Right lobe of liver (tissue), 4 donors: Measurements from ENCODE around the gene CPLX1.

Experiments used
- POLR2A ChIP-seq: fragments of 450-650 bp; IDR thresholded peaks from one replicate; pipeline ENCODE4 v1.6.1; 2017; ENCODE audit warnings: antibody characterized with exemption, mild to moderate bottlenecking
- TF ChIP-seq, protein P1 (sequence below), 4 donors: fragments of 200-600 bp in 3 of 4; fragments of 450-650 bp in 1 of 4; IDR thresholded peaks; one replicate each; pipeline versions ENCODE4 v1.5.1 to v1.8.0; 2016 to 2022; ENCODE audit warnings: antibody characterized with exemption in 4 of 4, mild to moderate bottlenecking in 2 of 4
- donor health status: DM: no; HTN: no; CAD: no.
- donor health status: DM: no; HTN: no; CAD: no.
- donor health status: DM: no; HTN: yes; CAD: no.

DNA sequence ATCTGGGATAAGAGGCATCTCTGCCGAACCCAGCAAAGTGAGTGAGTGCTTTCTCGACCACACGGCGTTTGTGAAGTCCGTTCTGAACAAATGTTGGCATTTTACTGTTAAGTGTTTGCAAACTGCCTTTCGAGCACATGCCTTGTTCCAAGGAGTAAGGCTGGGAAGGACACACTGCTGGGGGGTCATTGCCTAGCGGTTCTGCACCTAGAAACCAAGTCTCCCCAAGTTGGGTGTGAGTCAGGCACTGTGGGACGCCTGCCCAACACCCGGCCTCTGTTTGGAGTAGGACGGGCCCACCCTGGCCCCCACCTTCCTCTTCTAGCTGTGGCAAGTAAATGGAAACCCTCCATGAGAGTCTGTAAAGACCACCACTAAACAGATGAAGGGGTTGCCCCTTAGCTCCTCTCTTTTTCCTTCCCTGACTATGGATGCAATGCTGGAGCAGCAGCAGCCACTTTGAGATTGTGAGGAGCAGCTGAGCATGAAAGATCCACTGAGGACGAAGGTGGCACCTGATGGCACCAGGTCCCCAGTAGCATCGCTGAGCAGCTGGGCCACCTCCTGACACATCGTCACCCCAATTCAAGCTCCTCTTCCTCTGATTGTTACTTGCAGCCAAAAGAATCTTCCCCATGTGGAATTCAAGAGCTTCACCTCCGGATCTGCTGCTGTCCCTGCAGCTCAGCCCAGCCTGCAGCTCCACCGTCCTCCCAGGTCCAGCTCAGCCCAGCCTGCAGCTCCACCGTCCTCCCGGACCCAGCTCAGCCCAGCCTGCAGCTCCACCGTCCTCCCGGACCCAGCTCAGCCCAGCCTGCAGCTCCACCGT, 6.3 kb downstream of the CPLX1 start:
- TF ChIP-seq, protein P1, sequence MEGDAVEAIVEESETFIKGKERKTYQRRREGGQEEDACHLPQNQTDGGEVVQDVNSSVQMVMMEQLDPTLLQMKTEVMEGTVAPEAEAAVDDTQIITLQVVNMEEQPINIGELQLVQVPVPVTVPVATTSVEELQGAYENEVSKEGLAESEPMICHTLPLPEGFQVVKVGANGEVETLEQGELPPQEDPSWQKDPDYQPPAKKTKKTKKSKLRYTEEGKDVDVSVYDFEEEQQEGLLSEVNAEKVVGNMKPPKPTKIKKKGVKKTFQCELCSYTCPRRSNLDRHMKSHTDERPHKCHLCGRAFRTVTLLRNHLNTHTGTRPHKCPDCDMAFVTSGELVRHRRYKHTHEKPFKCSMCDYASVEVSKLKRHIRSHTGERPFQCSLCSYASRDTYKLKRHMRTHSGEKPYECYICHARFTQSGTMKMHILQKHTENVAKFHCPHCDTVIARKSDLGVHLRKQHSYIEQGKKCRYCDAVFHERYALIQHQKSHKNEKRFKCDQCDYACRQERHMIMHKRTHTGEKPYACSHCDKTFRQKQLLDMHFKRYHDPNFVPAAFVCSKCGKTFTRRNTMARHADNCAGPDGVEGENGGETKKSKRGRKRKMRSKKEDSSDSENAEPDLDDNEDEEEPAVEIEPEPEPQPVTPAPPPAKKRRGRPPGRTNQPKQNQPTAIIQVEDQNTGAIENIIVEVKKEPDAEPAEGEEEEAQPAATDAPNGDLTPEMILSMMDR (IDR thresholded peaks at IDR 0.05), result no peak
- TF ChIP-seq POLR2A, result no peak
